Epithelial cell of proximal tubule (primary cell): ENCODE measurements around the gene GALNT18. TPM values are rescaled to one million over a fixed set of nuclear protein-coding genes. Genes with fewer than 3 reads are reported as not detected.

ENCODE experiments used
- DNase-seq: peaks from one replicate; pipeline ENCODE4 v3.0.0-alpha.2; 2011; ENCODE audit warnings: low read depth
- H3K4me3 ChIP-seq: 2 replicates; pipeline ENCODE4 v1.5.1; 2011; ENCODE audit warnings: low read depth, mild to moderate bottlenecking, low read length
- CTCF ChIP-seq: conservative IDR thresholded peaks from 2 replicates; pipeline ENCODE4 v1.5.1; 2012; ENCODE audit warnings: low read depth, mild to moderate bottlenecking, low read length
- total RNA-seq: library from RNA; depleted of rRNA; stranded (reverse); fragments of >200 nt; gene quantifications from 2 replicates; pipeline ENCODE4 v1.2.3, GENCODE V29; 2015

Gene GALNT18
- total RNA-seq, 1 donor from 2014 or later = 7.8 TPM

GRCh38 chr11:11231763-11232162, 390.0 kb downstream of the GALNT18 start:
- no peak for DNase-seq
- no peak for TF ChIP-seq CTCF

GRCh38 chr11:11230802-11231562, 390.8 kb downstream of the GALNT18 start:
- peak; percentile 58 for TF ChIP-seq CTCF
- DNase-seq = no peak
- H3K4me3 ChIP-seq = no peak overlapping the region

More at GRCh38 chr11:11231763-11232162, 390.0 kb downstream of the GALNT18 start:
- H3K4me3 ChIP-seq = no peak overlapping the region

- DNase-seq = no peak
- no peak for TF ChIP-seq CTCF
- no peak overlapping the region for H3K4me3 ChIP-seq
These were observed 391.7 kb downstream of the GALNT18 start for GRCh38 chr11:11230087-11230486.

- H3K4me3 ChIP-seq = no peak overlapping the region
- no peak for TF ChIP-seq CTCF
- DNase-seq = no peak
These were observed 392.2 kb downstream of the GALNT18 start for GRCh38 chr11:11229647-11230046.

- DNase-seq = no peak
- no peak for TF ChIP-seq CTCF
- no peak overlapping the region for H3K4me3 ChIP-seq
These were observed 394.3 kb downstream of the GALNT18 start for GRCh38 chr11:11227296-11228085.

Other genes with a start within 250 kb of the GALNT18 start
- 21.3 and 32.6 TPM in 2 replicates for gene USP47, start 220.0 kb upstream of the GALNT18 start, total RNA-seq